GM10847 (cell line): ENCODE data around the gene SHOX.

ENCODE experiments used
- POLR2A ChIP-seq: IDR thresholded peaks from 2 replicates; pipeline ENCODE4 v1.6.1; 2011; ENCODE audit not compliant: insufficient read length; ENCODE audit errors: extremely low read depth

The SHOX gene

DNA sequence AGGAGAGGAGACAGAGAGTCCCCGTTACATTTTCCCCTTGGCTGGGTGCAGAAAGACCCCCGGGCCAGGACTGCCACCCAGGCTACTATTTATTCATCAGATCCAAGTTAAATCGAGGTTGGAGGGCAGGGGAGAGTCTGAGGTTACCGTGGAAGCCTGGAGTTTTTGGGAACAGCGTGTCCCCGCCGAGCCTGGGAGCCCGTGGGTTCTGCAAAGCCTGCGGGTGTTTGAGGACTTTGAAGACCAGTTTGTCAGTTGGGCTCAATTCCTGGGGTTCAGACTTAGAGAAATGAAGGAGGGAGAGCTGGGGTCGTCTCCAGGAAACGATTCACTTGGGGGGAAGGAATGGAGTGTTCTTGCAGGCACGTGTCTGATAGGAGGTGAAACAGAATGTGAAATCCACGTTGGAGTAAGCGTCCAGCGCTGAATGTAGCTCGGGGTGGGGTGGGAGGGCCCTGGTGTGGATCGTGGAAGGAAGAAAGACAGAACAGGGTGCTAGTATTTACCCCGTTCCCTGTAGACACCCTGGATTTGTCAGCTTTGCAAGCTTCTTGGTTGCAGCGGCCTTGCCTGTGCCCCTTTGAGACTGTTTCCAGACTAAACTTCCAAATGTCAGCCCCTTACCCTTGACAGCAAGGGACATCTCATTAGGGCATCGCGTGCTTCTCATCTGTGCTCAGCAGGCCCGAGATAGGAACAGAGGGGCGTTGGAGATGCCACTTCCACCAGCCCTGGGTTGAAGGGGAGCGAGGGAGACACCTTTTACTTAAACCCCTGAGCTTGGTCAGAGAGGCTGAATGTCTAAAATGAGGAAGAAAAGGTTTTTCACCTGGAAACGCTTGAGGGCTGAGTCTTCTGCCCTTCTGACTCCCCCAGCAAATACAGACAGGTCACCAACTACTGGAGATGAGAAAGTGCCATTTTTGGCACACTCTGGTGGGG, 2.7 kb downstream of the SHOX start:
- TF ChIP-seq POLR2A: no peak

DNA sequence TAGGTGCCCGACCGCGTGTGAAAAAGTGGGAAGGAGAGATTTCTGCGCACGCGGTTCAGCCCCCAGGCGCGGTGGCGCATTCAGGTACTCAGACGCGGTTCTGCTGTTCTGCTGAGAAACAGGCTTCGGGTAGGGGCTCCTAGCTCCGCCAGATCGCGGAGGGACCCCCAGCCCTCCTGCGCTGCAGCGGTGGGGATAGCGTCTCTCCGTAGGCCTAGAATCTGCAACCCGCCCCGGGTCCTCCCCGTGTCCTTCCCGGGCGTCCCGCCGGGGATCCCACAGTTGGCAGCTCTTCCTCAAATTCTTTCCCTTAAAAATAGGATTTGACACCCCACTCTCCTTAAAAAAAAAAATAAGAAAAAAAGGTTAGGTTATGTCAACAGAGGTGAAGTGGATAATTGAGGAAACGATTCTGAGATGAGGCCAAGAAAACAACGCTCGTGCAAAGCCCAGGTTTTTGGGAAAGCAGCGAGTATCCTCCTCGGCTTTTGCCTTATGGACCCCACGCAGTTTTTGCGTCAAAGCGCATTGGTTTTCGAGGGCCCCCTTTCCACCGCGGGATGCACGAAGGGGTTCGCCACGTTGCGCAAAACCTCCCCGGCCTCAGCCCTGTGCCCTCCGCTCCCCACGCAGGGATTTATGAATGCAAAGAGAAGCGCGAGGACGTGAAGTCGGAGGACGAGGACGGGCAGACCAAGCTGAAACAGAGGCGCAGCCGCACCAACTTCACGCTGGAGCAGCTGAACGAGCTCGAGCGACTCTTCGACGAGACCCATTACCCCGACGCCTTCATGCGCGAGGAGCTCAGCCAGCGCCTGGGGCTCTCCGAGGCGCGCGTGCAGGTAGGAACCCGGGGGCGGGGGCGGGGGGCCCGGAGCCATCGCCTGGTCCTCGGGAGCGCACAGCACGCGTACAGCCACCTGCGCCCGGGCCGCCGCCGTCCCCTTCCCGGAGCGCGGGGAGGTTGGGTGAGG, 3.7 kb downstream of the SHOX start:
- no peak for TF ChIP-seq POLR2A

DNA sequence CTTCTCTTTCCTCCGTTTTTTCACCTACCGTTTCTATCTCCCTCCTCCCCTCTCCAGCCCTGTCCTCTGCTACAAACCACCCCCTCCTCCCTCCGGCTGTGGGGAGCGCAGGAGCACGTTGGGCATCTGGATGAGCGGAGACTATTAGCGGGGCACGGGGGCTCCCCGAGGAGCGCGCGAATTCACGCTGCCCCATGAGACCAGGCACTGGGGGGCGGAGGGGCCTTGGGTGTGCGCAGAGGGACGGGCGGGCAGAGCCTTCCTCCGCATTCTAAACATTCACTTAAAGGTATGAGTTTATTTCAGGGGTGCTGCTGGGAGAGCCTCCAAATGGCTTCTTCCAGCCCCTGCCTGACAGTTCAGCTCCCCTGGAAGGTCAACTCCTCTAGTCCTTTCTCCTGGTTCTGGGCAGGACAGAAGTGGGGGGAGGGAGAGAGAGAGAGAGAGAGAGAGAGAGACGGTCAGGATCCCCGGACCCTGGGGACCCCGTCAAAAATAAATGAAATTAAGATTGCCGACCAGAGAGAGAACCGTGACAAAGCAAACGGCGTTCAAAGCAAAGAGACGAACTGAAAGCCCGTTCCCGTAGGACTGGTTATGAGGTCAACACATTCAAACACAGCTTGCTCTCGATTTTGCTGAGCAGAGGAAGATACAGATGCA, 5.0 kb downstream of the SHOX start:
- TF ChIP-seq POLR2A: no peak

DNA sequence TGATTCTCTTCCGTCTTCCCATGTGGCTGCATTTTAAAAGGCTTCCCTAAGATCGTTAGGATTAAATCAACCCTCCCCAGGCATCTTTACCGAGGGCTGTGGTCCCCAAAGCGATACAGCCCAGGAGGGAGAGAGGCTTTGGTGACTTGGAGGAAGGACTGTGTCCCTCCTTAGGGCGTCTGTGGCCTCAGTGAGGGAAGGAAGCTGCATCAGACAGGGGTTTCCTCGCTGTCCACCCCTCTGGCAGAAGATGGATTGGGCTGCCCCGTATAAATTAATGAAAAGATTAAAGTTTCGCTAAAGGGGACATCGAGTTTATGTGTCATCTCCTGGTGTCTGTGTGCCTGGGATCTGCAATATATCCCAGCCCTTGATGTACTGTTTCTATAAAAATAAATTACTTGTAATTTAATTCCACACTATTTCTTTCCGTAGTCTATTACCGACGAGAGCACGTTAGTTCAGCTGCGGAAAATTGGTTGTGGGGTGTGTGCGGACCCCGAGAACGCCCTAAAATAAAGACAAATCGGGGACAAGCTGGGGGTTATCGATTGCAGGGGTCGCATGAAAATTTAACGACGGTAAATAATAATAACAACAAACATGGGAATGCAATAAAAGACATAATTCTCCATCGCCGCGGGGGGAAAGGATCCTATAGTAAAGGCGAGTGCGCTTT, 6.5 kb downstream of the SHOX start:
- no peak for TF ChIP-seq POLR2A

DNA sequence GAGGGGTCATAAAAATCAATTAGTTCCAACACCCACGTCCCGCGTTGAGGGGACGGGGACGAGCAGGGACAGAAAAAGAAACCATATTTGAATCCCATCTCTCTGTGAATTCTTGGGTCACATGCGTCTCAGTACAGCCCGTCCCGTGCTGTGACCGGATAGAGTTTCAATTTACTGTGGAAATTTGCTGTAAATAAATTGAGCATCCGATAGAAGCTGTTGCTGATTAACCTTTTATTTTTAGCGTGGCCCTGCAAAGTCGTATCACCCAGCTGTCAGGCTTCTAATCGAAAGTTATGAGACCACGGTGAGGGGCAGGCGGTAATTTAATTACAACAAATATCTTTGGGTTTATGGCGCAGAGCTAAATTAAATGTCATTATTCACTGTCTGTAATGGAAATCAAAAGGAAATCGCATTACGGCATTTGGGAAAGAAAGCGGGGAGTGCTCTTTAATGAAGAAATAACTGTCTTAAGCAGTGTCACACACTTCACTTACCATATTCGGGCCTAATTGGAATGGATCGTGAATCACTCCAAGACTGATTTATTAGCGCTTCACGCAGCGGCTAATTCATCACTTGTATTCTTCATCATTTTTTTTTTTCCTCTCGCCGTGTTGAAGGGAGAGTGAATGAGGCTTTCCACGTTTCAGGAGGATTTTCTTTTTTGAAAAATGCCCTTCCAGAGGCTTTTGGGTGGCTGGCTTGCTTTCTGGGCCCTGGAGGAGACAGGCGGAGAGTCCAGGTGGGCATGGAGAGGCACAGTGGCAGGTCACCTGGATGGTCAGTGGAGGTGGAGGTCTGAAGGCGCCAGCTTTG, 7.3 kb downstream of the SHOX start:
- TF ChIP-seq POLR2A: no peak

DNA sequence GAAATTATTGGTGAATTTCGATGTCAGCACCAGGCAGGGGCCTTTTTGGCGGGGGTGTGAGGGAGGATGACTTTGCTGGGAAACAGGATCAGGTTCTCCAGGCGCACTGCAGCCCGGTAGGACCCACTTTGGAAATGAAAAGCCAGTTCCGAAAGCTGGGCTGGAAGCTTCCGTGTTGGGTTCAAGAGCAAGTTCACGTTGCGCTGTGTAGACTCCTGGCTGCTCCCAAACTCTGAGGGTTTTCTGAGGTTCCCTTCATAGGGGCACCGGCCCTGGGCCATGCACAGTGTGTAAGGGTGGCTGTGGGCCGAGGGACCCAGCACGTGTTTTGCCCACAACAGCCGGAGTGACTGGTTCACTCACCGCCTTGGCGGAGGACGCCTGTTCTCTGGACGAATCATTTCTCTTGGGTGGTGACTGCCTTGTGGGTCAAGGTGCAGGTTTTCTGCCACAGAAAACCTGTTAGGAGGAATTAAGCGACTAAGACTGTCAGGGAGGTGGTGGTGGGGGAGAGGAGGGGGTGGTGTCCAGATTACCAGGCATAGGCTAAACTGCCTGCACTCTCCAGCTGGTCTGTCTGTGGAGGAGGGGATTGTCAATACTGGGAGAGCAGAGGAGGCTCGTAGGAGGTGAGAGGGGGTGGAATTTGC, 8.0 kb downstream of the SHOX start:
- no peak for TF ChIP-seq POLR2A

DNA sequence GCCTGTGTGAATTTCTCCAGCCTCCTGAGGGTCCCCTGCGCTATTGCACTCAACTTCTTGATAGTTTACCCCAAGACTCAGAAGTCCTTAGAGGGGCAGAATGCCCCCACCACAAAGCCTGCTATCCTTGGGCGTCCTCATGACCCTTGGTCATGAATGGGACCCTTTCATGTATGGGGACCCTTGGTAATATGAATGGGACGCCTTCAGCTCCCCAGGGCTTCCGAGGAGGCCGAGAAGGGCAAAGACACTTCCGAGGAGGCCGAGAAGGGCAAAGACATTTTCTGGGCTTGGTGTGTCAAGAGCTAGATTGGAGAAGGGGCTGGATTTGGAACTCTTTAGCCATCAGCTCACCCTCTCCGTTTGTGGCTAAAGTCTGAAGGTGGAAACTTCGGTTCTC, 8.6 kb downstream of the SHOX start:
- TF ChIP-seq POLR2A: no peak

DNA sequence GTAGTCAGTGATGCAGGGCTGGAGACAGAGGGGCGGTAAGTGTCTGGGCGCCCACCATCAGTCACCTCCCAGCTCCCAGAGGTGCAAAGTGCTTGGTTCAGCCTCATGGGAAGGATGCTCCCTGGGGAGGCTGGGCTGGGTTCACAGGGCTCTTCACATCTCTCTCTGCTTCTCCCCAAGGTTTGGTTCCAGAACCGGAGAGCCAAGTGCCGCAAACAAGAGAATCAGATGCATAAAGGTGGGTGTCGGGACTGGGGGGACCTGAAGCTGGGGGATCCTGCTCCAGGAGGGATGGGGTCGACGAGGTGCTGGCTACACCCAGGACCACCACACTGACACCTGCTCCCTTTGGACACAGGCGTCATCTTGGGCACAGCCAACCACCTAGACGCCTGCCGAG, 10.1 kb downstream of the SHOX start:
- no peak for TF ChIP-seq POLR2A

DNA sequence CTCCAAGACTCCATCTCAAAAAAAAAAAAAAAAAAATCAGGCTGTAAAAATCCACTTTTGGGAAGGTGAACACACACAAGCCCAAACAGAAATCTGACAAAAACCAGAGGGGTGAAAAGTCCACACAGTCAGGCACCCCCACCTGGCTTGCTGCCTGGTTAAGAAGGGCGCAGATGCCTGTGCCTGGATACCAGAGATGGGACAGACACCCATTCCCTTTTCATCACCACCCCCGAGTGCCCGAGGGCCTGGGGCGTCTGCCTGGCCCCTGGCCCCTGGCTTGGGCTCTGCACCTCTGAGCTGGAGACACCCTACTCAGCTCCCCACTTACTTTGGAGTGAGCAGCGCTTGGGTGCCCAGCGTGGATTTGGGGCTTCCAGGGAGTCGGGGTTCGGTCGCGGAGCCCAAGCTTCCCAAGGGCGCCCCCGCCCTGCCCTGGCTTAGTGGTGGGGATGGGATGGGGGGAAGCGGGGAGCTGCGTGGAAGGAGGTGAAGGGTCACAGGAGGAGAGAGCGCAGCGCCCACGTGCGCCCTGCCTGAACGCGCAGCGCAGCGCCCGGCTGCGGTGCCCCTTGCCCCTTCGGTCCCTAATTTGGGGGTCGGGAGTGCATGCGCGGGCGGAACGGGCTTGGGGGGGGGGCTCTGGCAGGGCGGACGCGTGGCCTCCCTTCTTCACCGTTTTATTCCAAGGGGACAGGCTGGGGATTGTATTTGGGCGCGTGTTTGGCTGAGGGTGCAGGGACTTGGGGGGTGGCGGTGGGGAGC, 11.3 kb downstream of the SHOX start:
- no peak for TF ChIP-seq POLR2A

DNA sequence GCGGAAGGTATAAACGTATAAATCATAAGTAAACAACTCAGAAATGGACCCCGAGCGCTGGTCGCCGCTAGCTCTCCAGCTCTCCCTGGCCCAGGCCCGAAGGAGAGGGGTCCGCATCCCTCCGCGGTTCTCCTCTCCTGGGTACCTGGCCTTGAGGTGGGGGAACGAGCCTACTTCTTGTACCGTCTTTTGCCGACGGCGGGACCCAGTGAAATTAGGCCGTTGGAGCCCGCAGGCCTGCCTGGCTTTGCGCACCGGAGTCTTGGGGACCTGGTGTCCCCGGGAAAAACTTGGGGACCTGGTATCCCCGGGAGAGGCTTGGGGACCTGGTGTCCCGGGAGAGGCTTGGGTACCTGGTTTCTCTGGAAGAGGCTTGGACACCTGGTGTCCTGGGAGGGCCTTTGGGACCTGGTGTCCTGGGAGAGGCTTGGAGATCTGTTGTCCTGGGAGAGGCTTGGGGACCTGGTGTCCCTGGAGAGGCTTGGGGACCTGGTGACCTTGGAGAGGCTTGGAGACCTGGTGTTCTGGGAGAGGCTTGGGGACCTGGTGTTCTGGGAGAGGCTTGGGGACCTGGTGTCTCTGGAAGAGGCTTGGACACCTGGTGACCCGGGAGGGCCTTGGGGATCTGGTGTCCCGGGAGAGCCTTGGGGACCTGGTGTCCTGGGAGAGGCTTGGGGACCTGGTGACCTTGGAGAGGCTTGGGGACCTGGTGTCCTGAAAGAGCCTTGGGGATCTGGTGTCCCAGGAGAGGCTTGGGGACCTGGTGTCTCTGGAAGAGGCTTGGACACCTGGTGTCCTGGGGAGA, 12.0 kb downstream of the SHOX start:
- TF ChIP-seq POLR2A: no peak

DNA sequence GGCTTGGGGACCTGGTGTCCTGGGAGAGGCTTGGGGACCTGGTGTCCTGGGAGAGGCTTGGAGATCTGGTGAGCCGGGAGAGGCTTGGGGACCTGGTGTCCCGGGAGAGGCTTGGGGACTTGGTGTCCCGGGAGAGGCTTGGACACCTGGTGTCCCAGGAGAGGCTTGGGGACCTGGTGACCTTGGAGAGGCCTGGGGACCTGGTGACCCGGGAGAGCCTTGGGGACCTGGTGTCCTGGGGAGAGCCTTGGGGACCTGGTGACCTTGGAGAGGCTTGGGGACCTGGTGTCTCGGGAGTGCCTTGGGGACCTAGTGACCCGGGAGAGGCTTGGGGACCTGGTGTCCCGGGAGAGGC, 12.6 kb downstream of the SHOX start:
- no peak for TF ChIP-seq POLR2A

DNA sequence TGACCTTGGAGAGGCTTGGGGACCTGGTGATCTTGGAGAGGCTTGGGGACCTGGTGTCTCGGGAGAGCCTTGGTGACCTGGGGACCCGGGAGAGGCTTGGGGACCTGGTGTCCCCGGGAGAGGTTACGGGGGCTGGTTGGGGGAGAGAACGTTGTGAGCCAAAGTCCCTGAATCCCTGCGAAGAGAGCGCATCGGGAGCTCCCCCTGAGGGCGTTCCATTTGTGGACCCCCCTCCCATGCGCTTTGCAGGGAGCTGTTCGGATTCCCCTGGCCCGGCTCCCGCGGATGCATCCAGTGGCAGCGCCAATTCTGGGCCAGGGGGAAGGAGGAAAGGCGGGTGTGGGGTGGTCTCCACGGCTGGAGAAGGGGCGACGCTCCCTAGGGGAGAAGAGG, 13.3 kb downstream of the SHOX start:
- TF ChIP-seq POLR2A: no peak
